ENCODE results near the gene CYSRT1.

The CYSRT1 gene

GRCh38 chr9:137213160-137214060, 11.6 kb upstream of the CYSRT1 start:
- DNase-seq = no peak

GRCh38 chr9:137214620-137215019, 10.4 kb upstream of the CYSRT1 start:
- DNase-seq = no peak

GRCh38 chr9:137215196-137215986, 9.6 kb upstream of the CYSRT1 start:
- DNase-seq = no peak

DNA sequence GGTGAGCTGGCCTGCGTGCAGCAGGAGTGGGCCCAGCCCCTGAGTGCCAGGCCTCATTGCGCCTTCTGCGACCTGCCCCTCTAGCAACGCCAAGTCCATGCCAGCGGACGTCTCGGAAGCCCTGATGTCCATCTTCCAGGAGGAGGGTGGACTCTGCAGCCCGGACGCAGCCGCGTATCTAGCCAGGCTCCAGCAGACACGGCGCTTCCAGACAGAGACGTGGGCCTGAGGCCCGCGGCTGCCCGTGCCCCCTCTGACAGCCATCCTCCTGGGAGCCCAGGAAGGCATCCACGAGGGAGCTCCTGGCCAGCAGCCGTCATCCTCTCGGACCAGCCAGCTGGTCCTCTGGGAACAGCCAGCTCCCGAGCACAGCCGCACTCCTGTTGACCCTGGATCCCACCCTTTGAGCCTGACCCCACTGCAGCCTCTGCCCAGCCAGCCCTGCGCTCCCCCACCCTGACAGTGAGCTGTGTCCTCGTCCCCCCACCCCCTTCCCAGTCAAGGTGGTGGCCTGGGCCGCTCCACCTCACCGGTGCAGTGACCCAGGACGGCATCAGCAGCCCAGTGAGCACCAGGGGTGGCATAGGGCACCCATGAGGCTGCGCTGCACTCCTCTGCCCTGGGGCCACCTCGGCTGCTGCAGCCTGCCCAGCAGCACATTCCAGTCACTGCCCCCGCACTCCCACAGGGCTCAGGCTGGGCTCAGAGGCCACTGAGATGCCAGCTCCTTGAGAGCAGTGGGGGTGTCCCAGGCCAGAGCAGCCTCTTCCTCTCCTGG, 8.6 kb upstream of the CYSRT1 start:
- DNase-seq = no peak

GRCh38 chr9:137217276-137218211, 7.4 kb upstream of the CYSRT1 start:
- DNase-seq = no peak

DNA sequence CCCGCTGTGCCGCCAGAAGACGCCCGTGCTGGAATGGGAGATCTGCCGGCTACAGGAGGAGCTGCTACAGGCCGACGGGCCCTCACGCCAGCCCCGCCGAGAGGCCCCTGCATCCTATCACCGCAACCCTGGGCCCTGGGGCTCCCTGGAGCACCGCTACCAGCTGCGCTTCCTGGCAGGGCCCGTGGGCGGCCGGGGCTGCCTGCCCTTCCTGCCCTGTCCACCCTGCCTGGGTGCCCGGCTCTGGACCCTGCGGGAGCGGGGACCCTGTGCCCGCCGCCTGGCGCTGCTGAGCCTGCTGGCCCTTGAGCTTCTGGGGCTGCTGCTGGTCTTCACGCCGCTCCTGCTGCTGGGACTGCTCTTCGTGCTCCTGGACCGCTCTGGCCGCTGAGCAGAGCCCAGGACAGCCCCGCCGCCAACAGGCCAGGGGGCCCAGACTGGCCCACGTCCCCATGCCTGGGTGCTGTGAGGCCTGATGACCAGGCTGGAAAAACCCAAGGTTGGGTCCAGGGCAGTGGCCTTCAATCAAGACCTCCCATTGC, 6.7 kb upstream of the CYSRT1 start:
- no peak for DNase-seq

DNA sequence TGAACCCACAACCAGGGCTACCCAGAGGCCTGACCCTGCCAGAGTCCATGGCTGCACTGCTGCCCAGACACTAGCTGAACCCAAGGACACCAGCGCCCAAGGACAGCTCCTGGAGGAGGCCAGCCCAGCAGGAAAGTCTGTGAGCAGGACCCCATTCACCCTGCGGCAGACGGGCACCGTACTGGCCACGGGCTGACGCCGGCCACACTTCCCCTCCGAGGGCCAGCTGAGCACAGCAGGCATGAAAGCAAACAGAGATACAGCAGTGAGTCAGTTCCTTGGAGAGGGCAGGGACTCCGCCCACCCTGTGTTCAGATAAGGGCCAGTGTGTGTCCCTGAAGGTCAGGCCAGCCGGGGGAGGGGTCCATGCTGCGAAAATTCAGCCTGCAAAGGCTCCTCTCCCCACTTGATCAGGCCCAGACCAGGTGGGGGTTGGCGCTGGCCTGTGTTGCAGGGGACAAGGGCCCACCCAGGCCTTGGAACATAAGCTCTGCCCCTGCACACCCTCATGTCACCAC, 6.2 kb upstream of the CYSRT1 start:
- DNase-seq = no peak

GRCh38 chr9:137219757-137220316, 5.1 kb upstream of the CYSRT1 start:
- DNase-seq = no peak

- DNase-seq = no peak
Measured at GRCh38 chr9:137220317-137221094, 4.5 kb upstream of the CYSRT1 start.

GRCh38 chr9:137221095-137221505, 3.9 kb upstream of the CYSRT1 start:
- no peak for DNase-seq

GRCh38 chr9:137221506-137222111, 3.4 kb upstream of the CYSRT1 start:
- DNase-seq = no peak

DNA sequence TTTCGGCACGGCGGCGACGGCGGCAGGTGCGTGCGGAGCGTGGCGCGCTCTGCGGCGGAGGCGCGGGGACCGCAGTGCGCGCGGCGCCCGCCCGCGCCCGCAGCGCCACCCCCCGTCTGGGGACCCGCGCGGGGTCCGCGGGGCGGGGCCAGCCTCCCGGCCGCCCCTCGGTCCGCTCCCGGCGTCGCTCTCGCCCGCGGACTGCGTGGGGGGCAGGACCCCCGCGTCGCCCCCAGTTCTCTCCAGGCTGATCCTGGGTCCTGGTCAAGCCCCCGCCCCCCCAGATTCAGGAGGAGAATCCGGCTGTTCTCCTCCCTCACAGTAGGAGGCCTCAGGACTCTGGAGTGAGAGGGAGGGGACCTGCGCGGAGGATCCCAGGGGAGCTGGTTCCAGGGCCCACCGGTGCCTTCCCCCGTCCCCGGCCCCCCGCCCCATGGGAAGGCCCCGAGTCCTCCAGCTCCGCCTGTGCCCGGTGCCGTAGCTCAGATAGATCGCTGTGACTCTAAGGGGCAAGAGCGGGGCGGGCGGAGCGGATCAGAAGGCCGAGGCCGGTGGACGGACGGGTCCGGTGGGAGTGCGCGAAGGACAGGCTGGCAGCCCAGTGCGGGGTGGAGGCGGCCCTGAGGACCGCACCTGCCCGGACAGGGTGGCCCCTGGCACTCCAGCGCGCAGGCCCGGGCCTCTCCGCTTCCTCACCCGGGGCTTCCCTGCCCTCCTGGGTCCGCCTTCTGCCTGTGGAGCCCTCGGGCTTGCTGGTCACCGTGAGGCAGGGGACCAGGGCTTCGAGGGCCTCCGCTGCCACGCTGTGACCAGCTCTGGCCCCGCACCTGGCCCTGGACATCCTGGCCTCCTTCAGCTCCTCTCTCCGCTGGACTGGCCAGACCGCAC, 2.5 kb upstream of the CYSRT1 start, which contains the start of gene RNF208:
TSS of gene RNF208 (minus strand) at position 51 of the 888 bp plus-strand sequence. CDS start 1,028 bp downstream, outside the sequence.
- DNase-seq = no peak

DNA sequence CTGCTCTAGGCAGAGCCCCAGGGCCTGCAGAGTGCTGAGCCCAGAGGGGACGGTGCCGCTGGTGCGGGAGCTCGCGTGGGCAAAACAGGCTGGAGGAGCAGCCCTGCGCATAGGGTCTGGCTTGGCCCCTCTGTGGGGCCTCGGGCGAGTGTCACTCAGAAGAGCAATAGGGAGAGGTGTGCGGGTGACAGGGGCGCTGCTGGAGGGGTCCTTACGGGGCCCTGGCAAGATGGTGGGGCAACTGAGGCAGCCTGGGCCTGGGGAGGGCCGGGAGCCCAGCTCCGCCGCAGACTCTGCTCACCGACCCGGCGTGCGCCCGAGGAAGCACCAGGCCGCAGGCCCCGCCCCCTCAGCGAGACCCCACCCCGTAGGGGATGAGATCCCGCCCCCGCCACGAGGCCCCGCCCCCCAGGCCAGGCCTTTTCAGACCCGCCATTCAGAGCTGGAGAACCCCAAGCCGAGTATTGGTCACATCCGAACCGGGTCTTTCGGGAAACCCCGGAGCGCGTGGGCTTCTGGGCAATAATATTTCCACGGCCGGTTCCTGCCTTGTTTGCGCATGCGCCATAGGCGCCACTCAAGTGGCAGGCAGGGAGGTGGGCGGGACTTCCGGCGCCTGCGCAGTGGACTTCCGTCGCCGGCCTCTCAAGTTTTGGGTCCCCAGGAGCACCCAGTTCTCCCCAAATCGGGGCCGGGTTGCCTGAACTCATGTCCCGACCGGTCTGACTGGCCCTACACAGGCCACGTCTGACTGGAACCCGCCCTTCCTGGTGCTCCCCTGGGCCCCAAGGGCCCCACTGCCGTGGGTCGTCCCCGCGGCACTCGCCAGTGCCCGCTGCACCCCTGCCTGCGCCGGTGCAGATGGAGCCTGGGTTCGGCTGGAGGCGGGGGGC, 1.6 kb upstream of the CYSRT1 start:
- peak; percentile 97 for DNase-seq

DNA sequence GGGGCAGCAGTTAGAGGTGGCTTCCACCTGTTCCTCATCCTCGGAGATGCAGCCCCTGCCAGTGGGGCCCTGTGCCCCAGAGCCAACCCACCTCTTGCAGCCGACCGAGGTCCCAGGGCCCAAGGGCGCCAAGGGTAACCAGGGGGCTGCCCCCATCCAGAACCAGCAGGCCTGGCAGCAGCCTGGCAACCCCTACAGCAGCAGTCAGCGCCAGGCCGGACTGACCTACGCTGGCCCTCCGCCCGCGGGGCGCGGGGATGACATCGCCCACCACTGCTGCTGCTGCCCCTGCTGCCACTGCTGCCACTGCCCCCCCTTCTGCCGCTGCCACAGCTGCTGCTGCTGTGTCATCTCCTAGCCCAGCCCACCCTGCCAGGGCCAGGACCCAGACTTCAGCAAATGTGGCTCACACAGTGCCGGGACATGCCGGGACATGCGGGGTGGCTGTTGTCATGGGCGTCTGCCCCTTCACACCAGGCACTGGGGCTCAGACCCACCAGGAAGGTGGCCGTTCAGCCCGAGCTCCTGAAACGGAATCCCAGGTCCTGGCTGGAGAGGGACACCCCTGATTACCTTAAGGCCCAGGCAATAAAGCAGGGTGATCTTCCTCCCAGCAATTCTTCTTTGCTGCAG, 841 bp downstream of the CYSRT1 start:
- no peak for DNase-seq

DNA sequence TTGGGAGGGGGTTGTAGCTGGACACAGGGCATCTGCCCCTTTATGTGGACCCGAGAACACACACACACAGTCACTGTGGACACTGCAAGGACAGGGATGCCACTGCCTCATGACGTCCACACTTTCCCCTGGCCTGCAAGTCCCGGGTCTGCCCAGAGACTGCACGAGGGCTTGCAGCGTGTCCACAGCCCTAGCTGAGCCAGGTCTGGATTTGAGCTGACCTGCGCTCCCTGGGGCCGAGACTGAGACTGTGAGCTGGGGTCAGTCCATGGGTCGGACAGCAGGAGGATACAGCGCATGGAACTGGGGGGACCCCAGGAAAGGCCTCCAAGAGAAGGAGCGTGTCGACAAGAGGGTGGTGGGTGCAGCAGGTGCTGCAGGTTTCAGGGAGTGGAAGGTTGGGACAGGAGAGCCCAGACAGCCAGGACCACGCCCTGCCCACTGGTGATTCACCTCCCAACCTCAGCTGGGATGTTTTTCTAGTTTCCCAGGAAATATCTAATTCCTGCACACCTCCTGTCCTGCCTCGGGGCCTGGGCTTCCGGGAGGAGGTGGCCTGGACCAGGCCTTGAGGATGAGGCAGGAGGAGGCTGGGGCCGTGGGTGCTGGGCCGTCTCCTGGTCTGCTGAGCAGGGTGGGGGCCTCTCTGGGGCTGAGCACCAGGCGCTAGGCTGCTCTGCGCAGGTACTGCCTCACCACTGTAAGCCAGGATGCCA, 1.5 kb downstream of the CYSRT1 start:
- DNase-seq = no peak
